GM21381 (cell line): ENCODE results near the gene AFF1.

Experiments used
- ATAC-seq: cut with Tn5 transposase; IDR thresholded peaks from one replicate; pipeline ENCODE4 v1.9.1; 2021; ENCODE audit warnings: mild to moderate bottlenecking, moderate library complexity; ENCODE audit not compliant: unreplicated experiment

Gene AFF1

GRCh38 chr4:86947501-86948120 lies 12.8 kb downstream of the AFF1 start:
- ATAC-seq: peak; percentile 37

DNA sequence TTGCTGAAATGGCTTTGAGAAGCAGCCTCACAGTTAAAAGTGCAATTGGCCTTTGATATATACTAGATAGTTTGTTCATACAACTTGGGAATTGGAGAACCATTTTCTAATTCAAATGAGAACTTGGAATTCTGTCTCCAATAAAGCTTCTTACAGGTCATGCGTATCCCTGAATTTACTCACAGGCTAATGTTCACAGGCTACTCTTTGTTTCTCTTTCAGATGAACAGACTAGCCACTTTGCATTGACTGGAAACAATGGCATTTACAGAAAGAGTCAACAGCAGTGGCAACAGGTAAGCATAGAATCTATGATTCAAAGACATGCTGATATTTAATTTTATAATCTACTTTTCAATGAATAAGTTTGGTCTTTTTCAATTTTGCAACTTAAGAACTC lies 13.5 kb downstream of the AFF1 start:
- no peak for ATAC-seq

DNA sequence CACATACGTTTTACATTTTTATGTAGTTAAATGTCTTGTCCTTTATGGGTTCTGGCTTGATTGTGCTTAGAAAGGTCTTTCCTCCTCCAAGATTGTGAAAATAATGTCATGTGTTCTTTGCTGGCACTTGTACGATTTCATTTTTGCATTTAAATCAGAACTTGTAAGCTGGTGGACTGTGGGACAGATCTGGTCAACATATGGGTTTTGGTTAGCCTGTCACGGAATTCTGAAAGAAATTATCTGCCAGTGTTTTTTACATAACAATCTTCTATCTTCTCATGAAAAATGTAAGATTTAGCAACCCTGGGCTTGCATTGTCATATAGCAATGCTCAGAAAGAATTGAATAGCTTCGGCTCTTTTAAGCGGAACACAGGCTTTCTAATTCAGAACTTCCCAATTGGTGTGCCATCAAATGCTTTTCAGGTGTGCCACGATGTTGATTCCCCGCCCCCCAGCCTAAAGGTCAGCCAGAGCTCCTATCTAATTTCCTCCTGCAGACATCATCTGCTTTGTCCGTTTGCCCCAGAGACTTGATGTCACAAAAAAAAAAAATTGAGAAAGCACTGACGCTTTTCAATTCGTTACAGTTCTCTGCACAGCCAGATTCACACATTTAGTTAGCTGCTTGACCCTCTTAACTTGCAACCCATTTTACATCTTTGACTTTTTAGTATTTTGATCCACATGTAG lies 16.2 kb downstream of the AFF1 start:
- no peak for ATAC-seq

GRCh38 chr4:86955888-86956451 lies 21.2 kb downstream of the AFF1 start:
- ATAC-seq: no peak

DNA sequence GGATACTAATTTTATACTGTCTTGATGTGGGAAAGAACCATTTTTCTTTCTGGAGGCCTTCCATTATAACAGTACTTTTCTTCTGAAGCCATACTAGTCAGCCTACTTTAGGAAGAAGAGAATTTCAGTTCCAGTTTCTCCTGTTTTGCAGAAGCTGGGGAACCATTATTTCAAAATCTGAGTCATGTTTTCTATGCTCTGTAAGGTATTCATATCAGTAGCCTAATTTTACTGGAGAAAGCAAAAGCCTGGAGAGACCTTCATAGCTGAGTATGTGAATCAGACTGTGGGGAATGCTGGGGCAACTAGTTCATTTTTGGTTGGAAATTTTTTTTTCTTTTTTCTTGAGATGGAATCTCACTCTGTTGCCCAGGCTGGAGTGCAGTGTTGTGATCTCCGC lies 22.4 kb downstream of the AFF1 start:
- peak; percentile 44 for ATAC-seq

DNA sequence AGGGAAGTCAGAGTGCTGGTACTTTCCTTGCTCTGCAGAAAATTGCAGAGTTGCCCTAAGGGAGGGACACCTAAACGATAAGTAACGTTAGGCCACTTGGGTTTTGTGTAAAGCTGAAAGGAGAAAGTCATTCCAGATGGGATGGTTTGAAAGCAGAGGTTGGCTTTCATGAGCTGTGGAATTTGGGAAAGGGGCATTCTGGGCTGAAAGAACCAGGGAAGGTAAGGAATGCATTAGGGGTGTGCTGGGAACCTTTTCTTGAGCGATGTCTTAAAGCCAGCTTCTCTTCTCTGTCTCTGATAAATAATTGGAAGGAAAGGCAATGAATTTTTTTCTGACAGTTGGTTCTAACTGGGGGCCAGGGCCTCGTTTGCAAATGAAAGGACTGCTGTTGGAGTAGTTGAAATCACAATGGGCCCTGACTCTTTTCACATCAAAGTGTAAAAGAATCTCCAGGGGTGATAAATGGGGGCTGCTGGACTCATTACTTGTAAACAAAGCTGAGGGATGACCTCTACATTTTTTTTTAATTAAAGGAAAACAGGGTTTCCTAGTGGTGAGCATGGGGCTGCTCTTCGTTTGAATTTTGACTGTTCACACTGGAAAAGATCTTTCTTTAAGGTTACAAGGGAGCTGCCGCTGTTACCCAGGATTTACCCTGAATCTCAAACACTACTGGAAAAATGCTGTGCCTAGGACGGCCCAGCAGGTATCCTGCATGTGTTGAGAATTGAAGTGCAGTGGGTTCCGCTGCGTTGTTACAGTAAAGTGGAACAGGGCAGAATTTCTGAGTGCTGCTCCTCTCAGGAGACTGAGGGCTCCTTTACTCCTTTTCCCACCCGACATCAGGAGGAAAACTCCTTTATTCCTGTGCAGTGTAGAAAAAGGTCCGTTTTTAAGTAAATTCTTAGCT lies 25.0 kb downstream of the AFF1 start:
- ATAC-seq: no peak

GRCh38 chr4:86960557-86960961 lies 25.7 kb downstream of the AFF1 start:
- no peak for ATAC-seq

- no peak for ATAC-seq
These were observed 26.3 kb downstream of the AFF1 start for GRCh38 chr4:86961116-86961515.

DNA sequence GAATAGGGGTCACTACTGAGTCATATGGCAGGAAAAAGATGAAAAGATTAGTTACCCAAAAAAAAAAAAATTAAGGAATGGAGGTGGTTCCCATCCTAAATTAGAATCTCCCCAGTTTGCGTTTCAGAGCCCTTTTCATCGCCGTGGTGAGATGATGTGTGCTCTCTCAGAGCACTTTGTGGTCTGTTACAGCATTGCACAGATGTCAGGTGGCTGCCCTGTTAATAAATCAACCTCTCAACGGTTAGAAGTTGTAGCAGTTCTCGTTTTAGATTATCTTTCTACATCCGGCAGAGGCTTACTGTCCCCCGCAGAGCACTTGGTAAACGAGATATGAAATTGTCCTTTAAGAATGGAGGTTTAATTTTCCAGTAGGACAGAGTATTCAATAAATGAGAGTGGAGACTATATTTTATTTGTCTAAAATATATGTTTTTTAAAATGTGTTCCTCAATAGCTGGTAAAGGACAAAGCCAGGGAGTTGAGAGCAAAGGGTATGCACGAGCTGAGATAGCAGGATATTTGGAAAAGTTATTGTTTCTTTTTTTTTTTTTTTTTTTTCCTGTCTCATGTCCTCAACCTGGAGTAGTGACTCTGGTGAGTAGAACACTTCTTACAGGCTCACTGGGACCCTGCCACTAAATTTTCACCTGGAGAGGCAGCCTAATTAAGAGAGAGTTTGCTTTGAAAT lies 26.9 kb downstream of the AFF1 start:
- ATAC-seq: peak; percentile 82

GRCh38 chr4:86963697-86964096 lies 28.9 kb downstream of the AFF1 start:
- ATAC-seq: no peak

- ATAC-seq: peak; percentile 43
These were observed 30.5 kb downstream of the AFF1 start for GRCh38 chr4:86965019-86965976.

DNA sequence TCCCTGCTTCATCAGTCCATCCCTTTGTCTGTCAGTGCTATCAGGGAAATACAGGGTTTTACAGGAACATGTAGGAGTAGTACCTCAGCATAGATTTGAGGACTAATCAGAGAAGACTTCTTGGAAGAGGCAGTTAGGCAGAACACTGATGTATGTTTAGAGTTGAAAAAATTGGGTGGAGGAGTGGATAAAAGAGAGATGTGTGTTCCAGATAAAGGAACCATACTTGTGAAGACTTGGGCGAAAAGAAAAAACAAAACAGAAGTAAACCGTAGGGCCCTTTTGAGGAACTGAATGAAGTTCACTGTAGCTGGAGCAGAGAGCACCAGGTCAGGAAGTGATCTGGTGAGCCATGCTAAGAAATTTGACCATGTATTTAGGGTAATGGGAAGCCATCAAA lies 32.3 kb downstream of the AFF1 start:
- ATAC-seq: no peak

- no peak for ATAC-seq
These were observed 33.0 kb downstream of the AFF1 start for GRCh38 chr4:86967798-86968197.

DNA sequence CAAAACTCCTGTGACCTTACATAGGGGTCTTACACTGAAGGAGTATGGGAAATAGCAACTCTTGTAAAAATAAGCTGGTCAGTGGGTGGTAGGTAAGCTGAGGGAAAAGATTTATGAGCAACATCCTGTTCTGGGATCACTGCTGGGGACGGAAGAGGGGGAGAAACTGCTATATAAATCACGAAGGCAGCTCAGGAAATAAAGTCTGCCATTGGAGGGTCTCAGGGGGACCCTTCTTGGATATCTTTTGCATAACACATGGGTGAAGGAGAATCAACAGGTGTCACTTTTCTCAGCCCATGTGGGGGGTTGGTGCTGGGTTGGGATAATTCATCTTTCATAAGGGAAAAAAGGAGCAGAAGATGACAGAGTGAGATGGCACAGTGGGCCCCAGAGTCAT lies 33.7 kb downstream of the AFF1 start:
- ATAC-seq: no peak

GRCh38 chr4:86970447-86971354 lies 35.9 kb downstream of the AFF1 start:
- ATAC-seq: no peak

DNA sequence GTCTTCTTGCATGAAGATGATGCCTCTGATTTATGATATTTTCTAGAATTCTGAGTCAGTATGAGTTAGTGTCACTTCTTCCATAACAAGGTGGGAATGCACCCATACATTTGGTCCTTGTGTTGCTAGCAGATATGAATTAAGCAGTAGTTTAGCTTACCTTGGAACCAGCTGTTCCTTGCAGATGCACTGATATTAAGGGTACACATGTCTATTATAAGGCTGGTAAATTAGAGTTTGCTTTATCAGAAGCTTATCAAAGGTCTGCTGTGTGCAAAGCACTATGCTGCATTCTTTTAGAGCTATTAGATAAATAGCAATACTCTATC lies 36.5 kb downstream of the AFF1 start:
- ATAC-seq: no peak

DNA sequence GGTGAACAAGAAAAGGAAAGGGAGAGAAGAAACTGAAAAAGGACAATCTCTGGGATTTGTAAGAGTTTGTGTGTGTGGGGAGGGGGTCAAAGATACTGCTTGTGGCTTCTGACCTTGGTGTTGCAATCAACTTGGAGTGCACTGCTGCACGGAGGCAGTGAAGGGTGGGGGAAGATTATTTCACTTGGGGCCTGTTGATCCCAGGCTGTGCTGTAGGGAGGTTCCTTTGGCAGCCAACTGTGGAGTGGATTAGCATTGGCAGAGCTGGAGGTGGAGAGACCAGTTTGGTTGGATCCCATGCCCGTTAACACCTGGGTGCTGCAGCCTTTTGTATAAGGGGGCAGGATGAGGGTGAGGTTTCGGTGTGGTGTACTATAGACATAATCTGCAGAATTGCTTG lies 38.2 kb downstream of the AFF1 start:
- no peak for ATAC-seq

GRCh38 chr4:86973668-86974067 lies 38.9 kb downstream of the AFF1 start:
- no peak for ATAC-seq

DNA sequence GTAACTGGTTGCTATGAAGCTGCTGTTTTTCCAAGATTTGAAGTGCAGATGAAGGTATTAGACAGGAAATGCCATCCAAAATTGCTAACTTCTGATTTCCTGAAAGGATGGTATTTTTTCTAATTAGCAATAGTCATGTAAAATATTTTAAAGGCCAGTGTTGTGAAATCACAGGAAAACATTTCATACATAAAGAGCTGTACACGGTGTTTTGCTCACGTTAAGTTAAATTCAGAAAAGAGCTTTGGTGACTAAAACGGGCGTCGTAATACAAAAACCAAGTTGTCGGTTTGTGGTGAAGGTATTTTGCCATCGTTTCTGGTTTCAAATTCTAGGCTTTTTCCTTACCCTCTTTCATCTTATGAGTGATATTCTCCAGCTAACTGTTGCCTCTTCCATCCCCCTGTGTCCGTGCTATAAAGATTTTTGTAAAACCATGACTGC lies 39.8 kb downstream of the AFF1 start:
- ATAC-seq: no peak
